ENCODE results near the gene FCHSD2. TPM values are rescaled to one million over a fixed set of nuclear protein-coding genes. Genes with fewer than 3 reads are reported as not detected.
"Not testable (repeated sequence)": the region's sequence is repeated elsewhere in the genome, so short reads cannot be mapped to it uniquely, and the experiment has no call there.

The FCHSD2 gene
- polyA plus RNA-seq, 5 donors, result 37.4 to 51.9 (median 48.5) TPM

DNA sequence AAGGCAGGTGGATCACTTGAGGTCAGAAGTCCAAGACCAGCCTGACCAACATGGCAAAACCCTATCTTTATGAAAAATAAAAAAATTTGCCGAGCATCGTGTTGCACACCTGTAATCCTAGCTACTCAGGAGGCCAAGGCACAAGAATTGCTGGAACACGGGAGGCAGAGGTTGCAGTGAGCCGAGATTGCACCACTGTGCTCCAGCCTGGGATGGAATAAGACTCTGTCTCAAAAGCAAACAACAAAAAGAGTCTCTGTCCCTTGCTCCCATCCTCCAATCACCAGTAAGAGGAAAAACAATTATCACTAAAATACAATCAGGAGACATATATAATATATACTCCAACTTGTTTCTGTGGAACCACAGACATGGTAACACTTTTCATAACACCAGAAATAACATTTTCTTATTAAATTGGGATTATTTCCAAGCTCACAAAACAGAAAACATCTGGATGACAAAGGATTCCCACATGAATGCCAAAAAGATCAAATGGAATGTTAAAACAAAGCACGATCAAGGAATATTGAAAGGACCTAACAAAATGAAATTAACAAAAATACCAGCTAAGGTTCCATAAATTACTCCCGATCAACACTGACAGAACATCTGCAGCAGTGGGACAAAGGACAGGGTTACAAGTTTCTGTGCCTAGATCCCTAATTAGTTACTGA is 15.2 kb downstream of the FCHSD2 start:
- peak; percentile 36 to 42 for DNase-seq

DNA sequence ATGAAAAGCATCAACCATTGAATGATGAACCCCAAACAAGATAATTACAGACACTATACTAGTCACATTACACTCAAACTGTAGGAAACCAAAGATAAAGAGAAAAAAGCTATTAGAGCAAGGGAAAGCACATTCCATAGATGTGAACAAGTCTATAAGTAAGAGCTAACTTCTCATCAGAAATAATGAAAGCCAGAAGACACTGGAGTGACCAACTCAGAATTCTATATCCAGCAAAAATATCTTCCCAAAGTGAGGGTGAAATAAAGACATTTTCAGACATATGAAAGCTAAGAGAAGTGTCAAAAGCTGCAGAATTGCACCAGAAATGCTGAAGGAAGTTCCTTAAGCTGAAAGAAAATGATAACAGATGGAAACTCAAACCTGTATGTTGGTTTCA is 17.3 kb downstream of the FCHSD2 start:
- DNase-seq, result no peak

DNA sequence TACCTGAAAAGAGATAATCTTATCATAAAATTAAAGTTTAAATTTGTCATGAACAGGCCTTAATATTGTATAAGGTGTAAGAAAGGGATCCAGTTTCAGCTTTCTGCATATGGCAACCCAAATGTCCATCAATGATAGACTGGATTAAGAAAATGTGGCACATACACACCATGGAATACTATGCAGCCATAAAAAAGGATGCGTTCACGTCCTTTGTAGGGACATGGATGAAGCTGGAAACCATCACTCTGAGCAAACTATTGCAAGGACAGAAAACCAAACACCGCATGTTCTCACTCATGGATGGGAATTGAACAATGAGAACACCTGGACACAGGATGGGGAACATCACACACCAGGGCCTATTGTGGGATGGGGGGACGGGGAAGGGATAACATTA is 18.2 kb downstream of the FCHSD2 start:
- not testable (repeated sequence) for DNase-seq

DNA sequence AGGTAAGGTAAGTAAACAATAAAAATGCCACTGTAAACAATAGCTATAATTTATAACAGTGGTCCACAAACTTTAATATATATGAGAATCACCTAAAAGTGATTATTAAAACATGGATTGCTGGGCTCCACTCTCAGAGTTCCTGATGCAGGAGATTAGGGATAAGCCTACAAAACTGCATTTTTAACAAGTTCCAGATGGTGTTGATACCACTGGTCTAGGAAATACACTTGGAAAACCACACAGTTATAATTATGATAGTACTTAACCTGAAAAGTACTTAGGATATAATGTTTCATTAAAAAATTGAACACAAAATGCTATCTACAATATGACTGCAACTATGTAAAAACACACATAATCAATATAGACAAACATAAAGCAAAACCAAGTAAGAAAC is 20.4 kb downstream of the FCHSD2 start:
- no peak for DNase-seq

DNA sequence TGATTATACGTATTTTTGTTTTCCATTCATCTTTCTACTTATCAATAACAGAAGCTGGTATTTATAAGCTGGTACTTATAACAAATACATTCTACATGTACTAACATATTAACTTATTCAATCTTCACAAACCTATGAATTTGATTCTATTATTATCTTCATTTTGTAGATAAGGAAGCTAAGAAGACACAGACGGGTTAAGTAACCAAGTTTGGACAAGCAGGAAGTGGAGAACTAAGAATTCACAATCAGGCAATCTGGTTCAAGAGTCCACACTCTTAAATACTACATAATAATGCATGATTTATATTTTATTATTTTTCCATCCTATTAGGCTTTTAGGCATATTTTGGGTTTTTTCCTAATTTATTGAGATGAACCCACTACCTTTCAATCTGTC is 25.0 kb downstream of the FCHSD2 start:
- no peak for DNase-seq

DNA sequence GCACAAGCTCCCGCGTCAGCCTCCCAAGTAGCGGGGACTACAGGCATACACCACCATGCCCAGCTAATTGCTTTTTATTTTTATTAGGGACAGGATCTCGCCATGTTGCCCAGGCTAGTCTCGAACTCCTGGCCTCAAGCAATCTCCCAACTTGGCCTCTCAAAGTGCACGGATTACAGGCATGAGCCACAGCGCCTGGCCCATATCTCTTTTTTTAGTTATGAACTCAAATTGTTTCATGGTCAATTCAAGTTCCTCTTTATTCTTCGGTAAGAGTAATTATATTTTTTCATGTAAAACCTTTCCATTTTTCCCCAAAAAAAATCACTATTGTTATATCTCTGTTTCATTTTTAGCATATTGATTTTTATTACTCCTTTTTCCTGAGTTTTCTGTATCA is 25.5 kb downstream of the FCHSD2 start:
- DNase-seq, result no peak

DNA sequence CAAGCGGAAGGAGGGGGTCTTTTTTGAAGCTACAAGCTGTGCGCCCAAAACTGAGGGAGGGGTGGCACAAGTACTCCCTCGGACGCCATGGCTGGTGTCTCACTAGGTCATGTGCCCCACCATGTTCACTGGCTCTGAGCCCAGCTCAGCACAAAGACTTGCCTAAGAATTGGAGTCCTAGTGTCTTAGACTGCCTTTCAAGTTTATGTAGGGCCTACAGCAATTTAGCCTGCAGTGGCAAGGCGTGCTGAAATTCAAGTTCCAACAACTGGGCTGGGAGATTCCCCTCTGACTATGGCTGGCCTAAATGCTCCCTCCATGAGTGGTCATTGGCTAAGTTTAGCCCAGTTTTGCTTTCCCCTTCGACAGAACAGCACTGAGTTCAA is 27.3 kb downstream of the FCHSD2 start:
- DNase-seq, result no peak

DNA sequence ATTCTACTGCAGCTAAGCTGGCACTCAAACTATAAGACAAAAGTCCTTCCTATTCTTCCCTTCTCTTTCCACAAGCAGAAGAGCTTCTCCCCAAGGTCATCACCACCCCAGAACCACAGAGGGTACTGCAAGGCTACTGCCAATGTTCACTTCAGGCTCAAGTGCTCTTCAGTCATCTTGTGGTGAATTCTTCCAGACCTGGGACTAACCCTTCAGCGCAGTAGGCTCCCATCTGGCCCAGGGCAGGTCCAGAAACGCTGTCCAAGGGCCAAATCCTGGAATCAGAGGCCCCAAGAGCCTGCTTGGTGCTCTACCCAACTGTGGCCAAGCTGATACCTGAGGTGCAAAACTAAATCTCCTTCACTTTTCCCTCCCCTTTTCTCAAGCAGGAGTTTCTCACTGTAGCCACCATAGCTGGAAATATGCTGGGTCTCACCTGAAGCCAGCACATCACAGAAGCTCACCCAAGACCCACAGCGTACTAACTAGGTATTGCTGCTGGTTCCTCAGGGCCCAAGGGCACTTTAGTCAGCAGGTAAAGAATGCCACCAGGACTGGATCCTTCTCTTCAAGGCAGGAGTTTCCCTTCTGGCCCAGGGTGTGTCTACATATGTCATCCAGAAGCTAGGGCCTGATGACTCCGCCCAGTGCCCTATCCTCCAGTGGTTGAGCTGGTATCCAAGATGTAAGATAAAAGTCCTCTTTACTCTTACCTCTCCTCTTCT is 27.8 kb downstream of the FCHSD2 start:
- no peak for DNase-seq

DNA sequence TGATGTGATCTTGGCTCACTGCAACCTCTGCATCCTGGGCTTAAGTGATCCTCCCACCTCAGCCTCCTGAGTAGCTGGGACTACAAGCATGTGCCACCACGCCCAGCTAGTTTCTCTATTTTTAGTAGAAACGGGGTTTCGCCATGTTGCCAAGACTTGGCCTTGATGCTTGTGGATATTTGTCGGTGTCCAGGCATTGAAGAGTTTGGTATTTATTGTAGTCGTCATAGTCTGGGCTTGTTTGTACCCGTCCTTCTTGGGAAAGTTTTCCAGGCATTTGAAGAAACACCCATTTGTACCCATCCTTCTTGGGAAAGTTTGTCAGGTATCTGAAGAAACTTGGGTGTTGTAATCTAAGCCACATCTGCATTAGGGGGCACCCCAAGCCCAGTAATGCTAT is 28.7 kb downstream of the FCHSD2 start:
- no peak for DNase-seq

DNA sequence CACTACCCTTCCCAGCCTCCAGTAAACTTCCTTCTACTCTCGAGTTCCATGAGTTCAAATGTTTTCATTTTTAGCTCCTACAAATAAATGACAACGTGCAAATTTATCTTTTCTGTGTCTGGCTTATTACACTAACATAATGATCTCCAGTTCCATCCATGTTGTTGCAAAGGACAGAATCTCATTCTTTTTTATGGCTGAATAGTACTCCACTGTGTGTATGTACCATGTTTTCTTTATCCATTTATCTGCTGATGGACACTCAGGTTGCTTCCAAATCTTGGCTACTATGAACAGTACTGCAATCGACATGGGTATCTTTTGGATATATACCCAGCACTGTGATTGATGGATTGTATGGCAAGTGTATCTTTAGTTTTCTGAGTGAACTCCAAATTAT is 34.5 kb downstream of the FCHSD2 start:
- DNase-seq, result no peak

DNA sequence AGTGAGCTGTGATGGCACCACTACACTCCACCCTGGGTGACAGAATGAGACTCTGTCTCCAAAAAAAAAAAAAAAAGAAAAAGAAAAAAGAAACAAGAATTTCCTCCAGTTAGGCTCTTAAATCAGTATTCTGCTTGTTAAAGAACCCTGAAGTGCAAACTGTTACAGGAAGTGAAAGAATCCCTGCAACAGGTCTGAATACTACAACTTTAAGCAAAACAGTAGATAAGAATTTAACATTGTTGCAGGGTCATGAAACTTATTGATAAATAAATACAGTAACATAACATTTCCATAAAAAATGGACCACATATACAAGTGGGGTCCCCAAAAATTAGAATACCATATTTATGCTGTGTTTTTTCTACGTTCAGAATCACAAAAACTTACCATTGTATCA is 35.8 kb downstream of the FCHSD2 start:
- DNase-seq, result no peak

DNA sequence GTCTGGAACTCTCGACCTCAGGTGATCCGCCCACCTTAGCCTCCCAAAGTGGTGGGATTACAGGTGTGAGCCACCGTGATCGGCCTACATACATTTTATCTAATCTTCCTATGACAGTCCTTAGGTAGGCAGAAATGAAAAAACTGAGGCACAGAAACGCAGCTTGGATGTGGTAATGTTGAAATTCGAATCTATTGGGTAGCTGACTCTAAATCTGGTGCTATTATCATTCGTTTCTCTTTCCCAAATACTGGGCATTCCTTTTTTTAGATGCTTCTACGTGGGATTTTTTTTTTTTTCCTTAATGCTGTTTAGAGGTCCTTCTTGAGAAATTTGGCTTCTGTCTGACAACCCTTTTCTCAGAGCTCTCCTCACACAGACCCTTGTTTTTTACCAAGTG is 41.5 kb downstream of the FCHSD2 start:
- no peak for DNase-seq

DNA sequence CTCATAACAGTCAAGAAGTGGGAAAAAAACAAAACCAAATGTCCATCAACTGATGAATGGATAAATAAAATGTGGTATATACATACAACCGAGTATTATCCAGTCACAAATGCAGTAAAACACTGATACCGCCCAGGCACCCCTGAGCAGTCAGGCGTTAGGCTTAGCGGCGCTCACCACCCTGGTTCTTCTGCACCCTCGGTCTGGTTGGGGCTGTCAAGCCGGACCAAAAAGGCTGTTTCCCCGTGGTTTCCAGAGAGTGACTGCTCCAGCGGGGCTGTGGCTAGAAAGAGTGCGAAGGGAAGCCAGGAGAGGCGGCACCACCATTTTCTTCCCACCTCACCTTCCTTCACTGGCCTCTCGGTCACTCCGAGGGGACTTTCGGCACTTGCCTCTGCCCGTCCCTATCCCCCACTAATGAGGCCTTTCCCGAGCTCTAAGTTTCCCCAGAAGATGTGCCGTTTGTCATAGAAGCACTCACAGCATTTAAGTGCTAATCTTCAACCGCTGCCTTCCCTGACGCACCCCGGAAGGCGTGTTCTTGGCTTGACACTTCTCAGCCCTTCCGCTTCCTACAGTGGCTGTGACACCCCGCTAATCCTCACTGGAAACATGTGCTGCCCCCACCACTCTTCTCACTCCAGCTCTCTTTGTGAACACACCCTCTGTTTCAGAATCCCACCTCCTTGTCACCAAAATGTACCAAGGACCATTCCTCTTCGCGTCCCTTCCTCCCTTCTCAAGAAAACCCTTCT is 42.4 kb downstream of the FCHSD2 start:
- DNase-seq, result no peak

DNA sequence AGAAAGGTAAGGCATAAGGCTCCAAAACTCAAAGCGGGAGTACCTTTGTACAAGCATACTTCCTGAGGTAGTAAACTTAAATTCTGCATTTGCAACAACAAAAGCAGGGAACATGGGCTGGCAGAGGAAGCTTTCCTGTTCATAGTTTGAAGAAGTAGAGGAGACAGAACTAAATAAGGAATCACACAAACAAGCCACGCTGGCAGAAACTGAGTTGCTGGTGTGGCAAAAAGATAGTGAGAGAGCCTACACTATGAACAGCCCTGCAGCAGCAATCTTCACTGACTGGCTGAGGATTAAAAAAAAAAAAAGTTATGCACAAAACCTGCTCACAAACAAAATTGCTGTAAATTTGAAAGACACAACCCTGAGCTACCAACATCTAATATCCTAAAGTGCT is 46.5 kb downstream of the FCHSD2 start:
- peak in 1 of 2 donors; percentile 12 for DNase-seq

DNA sequence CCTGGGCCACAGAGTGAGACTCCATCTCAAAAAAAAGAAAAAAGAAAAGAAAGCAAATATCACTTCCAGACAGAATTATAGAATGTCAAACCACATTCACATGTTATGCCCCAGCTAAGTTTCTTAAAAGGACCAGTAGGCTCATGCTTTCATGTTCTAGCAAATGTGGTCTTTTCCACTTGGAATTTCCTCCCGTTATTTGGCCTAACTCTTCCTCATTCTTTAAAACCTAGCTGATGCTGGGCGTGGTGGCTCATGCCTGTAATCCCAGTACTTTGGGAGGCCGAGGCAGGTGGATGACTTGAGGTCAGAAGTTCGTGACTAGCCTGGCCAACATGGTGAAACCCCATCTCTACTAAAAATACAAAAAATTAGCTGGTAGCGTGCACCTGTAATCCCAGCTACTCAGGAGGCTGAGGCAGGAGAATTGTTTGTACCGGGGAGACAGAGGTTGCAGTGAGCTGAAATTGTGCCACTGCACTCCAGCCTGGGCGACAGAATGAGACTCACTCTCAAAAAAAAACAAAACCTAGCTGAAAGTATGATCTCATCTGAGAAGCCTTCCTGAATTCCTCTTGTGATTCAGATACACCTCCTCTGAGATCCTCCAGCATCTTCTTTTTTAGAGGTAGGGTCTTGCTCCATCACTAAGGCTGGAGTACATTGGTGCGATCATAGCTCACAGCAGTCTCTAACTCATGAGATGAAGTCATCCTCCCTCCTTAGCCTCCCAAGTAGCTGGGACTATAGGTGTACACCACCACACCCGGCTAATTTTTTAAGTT is 50.4 kb downstream of the FCHSD2 start:
- no peak for DNase-seq

DNA sequence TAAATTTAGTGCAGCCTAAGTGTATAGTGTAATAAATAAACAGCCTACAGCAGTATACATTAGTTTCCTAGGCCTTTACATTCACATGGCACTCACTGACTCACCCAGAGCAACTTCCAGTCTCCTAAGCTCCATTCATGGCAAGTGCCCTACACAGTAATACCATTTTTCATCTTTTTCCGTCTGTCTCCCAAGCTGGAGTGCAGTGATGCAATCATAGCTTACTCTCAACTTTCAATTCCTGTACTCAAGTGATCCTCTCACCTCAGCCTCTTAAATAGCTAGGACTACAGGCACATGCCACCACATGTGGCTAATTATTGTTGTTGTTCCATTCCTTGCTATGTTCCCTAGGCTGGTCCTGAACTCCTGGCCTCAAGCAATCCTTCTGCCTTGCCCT is 54.4 kb downstream of the FCHSD2 start:
- peak in 1 of 2 donors; percentile 12 for DNase-seq

DNA sequence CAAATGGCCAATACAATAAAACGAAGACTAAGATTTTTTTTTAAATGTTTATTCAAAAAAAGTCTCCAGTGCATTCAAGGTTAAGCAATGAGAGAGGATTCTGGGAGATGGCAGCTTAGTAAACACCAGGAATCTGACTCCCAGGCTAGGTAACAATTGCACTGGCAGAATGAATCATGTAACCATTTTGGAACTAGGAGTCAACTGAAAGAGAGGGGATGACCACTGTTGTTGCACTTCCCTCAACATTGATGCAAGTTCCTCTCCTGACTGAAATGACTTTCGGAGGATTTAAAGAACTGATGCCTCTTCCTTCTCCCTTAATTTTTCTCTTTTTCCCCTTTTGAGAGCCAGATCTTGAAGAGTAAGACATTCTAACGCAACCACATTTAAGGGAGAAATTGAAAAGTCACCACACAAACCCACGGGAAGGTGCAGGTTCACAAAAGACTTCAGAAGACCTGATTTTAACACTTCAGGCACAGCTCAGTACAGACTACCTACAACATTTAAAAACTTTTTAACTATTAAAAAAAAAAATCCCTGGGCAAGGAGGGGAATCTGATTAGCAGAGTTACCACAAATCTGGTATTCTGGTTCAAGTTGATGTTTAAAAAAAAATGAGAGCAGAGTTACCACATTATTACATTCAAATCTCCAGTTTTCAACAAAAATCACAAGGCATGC is 56.8 kb downstream of the FCHSD2 start:
- no peak for DNase-seq

DNA sequence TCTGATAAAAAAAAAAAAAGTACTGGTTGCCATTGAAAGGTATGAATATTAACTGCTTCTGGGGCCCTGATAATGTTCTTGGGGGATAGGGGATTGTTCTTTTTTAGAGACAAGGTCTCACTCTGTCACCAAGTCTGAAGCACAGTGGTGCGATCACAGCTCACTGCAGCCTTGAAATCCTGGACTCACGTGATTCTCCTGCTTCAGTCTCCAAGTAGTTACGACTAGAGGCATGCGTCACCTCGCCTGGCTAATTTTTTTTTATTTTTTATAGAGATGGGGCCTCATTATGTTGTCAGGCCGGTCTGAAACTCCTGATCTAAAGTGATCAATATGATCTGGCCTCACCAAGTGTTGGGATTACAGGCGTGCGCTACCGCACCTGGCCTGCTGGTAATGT is 63.5 kb downstream of the FCHSD2 start:
- DNase-seq, result no peak

DNA sequence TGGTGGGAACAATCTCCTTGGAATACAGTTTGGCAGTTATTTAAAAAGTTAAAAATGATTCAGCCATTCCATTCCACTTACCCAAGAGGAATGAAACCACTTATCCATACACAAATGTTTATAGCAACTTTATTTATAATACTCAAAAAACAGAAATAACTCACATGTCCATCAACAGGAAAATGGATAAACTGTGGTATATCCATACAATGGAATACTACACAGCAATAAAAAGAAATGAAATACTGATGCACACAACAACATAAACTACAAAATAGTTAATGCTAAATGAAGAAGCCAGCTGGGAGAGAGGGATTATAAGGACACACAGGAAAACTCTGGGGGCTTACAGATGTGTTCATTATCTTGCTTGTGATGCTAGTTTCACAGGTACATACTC is 64.7 kb downstream of the FCHSD2 start:
- no peak for DNase-seq

DNA sequence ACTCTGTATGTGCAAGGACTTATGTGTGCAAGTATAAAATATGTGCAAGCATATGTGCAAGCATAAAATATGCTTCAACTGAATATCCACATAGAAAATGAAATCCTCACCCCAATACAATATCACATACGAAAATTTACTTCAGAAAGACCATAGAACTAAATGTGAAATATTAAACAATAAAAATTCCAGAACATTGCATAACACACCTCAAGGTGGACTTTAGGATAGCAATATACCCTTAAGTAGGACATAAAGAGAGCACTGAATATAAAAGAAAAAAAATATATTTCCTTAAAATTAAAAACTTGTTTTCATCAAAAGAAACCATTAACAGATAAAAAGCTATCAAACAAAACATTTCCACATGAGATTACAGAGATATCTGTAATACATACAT is 67.8 kb downstream of the FCHSD2 start:
- DNase-seq, result no peak

DNA sequence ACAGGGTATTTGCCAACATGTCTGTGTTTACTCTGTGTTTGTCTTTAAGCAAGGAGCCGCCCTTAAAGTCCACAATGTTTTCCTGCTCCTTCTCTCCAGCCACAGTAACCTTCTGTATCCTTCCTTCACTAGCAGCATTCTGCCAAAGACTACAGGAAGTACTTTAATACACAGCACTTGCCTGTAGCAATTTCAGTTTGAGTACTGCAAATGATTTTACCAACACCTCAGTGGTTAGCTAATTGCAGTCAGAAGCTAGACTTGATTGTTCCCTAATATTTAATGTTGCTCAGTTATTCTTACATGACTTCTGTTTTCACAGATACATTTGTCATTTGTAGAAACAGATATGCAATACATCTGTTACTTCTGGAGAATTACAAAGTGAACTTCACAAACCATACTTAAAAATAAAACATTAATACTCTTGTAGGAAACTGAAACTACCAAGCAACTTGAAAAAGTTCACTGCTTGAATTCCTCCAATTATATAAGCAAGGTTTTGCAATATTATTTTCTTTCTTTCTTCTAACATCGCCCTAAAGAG is 69.1 kb downstream of the FCHSD2 start:
- peak in 1 of 2 donors; percentile 20 for DNase-seq

Measured in right lung (tissue), 5 donors.